GM12874 (cell line): Measurements from ENCODE around the gene STOML1.

Experiments
- TF ChIP-seq, protein P1 (sequence below): IDR thresholded peaks from 2 replicates; pipeline ENCODE4 v1.5.1; 2011; ENCODE audit warnings: low read depth, mild to moderate bottlenecking, control low read depth, low read length, moderate library complexity; ENCODE audit not compliant: insufficient read depth

STOML1 gene

DNA sequence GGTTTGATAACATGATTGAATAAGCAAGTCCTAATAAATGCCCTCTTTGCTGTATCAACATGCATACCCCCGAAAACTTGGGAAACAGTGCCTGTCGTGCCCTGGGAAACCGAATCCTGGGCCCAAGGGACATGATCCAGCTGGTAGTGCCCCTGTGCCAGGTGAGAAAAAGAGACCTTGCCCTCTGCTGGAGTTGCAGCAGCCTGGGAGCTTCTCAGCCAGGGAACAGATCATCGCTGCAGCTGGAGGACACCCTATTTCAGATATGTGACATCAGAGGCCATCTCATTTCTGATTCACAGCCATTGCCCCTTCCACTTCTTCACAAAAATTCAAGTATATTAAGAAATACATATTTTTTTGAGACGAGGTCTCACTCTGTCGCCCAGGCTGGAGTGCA, 32.3 kb downstream of the STOML1 start:
- TF ChIP-seq, protein P1, sequence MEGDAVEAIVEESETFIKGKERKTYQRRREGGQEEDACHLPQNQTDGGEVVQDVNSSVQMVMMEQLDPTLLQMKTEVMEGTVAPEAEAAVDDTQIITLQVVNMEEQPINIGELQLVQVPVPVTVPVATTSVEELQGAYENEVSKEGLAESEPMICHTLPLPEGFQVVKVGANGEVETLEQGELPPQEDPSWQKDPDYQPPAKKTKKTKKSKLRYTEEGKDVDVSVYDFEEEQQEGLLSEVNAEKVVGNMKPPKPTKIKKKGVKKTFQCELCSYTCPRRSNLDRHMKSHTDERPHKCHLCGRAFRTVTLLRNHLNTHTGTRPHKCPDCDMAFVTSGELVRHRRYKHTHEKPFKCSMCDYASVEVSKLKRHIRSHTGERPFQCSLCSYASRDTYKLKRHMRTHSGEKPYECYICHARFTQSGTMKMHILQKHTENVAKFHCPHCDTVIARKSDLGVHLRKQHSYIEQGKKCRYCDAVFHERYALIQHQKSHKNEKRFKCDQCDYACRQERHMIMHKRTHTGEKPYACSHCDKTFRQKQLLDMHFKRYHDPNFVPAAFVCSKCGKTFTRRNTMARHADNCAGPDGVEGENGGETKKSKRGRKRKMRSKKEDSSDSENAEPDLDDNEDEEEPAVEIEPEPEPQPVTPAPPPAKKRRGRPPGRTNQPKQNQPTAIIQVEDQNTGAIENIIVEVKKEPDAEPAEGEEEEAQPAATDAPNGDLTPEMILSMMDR: no peak

DNA sequence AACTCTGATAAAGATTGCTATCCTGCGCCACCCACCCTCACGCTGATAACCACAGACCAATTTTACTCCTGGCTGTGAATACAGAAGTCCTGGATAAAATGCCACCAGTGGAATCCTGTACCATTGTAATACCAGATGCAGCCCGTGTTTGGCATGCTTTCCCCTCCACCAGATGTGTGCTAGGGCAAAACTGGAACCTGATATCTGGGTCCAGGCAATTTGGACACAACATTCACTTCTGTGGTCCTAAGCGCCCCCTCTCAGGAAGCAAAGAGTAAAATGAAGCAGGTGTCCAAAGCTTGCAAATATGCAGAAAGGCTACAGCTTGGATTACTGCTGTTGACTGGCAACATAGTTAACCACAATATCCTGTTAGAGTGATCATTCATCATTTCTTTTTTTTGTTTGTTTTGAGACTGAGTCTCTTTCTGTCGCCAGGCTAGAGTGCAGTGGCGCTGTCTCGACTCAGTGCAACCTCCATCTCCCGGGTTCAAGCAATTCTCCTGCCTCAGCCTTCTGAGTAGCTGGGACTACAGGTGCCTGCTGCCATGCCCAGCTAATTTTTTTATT, 33.0 kb downstream of the STOML1 start:
- TF ChIP-seq, protein P1: no peak

DNA sequence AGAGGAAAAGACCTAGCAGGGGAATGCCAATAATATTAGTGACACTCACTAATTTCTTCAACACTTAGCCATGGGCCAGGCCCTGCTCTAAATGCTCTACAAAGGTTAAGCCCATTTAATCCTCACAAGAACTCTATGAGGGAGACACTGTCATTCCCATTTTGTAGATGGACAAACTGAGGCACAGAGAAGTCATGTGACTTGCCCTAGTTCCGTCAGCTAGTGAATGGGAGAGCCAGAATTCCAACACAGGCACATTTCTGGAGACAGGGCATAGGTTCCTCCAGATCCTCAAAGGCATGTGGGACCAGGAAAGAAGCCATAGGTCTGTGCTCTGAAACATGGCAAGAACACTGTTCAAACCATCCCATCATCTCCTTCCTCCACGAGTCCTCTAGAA, 34.3 kb downstream of the STOML1 start:
- TF ChIP-seq, protein P1: no peak

DNA sequence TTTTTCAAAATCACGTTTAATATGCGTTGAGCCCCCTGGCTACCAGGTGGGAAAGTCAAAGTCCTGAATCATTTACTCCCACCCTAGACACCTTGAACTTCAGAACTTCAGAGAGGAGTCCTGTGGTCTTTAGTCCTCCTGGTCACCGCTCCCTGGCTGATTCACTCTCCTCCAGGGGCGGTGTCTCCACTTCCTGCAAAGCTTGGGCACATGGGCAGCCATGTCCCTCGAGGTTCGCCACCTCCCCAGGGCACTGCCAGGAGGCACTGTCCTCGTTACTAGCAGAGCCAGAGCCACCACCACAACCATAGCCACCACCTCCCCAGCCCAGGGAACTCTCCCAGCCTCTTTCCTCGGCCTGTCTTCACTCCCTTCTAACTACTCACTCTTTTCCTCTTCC, 34.8 kb downstream of the STOML1 start:
- TF ChIP-seq, protein P1: no peak

DNA sequence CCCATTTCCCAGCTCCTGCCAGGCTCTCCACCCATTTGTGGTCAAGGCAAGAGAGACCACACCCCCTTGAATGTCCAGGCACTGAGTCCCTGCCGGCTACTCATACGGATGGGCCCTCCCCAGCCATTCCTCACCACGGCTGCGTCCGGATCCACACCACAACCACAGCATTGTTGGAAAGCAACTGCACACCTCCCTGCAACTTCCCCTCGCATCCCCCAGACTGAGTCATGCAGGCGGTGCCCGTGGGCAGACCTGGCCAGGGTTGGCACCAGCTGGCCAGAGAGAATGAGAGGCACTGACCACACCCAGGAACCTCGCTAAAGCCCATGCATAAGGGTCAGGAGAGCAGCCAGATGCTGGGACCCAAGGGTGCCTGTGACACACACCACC, 35.4 kb downstream of the STOML1 start:
- TF ChIP-seq, protein P1: no peak

DNA sequence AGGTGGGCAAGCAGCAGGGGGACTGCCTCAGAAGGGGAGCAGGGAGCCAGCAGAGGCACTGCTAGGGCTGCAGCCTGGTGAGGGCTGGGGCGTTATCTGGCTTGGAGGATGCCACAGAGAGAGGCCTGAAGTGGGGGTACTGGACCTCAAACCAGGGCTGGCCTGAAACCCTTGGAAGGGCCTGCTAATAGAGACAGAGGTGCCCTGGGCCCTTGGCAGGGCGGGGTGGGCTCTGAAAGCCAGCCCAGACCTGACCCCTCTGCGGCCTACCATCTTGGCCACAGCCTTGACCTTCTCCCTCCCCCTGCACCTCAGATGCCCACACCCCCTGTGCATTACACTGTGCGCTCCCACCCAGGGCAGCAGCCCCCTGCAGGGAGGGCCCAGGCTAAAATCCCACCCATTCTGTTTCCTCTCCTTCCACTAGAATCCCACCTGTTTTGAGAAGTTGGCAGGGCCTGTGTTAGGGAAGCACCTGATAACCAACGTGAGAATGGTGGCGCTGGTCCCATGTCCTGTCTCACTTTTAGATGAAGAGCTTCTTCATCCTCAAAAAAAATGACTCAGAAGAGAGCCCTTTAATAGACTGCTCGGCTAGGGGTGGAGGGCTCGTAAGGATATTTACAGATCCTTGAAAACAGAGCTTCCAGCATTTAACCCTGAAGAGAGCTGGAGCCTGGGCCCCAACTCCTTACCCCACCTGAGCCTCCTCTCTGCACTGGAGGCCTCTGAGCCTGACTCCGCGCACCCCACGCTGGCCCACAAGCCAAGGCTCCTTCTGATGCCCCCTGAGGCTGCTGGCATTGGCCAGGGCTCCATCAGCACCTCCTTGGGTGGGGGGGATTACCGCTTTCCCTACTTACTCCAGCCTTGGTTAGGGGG, 36.0 kb downstream of the STOML1 start:
- TF ChIP-seq, protein P1: no peak

DNA sequence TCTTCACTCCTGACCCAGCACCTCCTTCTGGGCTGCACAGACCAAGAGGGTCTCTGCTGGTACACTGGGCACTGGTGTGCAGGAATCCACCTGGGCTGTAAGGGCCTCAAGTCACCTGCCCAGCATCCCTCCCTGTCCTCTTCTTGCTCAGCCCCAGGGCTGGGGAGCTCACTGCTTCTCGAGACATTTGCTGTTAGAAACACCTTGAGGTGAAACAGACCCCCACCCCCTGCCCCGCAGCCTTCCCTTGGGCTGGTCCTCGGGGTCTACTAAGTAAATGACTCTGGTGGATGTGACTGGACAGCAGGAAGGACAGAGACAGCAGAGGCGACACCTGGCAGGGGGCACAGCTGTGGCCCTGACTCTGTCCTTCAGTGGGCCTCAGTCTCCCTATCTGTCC, 36.8 kb downstream of the STOML1 start:
- TF ChIP-seq, protein P1: no peak
